ENCODE data around the gene PLAAT2.
"Not testable (repeated sequence)": the region's sequence is repeated elsewhere in the genome, so short reads cannot be mapped to it uniquely, and the experiment has no call there.

Gene PLAAT2

GRCh38 chr11:63578882-63579281 lies 15.7 kb upstream of the PLAAT2 start:
- DNase-seq (ENCODE audit: low read depth, low spot score) = not testable (repeated sequence)

DNA sequence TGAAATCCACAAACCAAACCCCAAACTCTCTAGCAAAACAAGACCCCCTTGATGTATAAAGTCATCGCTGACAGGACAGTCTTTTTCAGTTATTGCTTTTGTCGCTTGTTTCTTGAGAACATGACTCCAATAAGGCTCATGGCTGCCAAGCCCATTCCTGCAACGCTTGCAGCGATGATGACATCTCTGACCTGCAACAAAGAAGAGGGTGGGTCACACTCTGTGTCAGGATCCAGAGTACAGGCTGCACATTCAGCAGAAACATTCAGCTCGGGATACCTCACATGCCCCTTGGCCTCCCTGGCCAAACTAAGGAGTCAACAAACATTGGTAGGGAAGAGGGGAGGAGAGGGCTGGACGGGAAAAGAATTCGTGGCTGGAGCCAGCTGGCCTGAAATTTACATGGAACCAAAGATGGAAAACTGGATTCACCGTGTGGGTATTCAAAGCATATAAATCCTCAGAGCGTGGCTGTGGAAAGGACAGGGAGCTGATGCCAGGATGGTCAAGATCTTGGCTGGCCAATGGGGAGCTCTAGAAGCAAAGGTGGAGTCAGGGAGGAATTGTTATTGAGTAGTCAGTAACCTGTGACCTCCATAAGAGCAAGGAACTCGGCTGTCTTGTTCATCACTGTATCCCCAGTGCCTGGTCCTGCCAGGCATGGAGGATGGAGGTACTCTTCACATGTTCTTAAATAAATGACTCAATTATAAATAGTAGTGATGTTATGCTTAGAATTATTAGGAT lies 11.8 kb upstream of the PLAAT2 start:
- DNase-seq (ENCODE audit: low read depth, low spot score) = no peak

GRCh38 chr11:63573881-63574855 lies 11.0 kb upstream of the PLAAT2 start:
- no peak for DNase-seq (ENCODE audit: low read depth, low spot score)

DNA sequence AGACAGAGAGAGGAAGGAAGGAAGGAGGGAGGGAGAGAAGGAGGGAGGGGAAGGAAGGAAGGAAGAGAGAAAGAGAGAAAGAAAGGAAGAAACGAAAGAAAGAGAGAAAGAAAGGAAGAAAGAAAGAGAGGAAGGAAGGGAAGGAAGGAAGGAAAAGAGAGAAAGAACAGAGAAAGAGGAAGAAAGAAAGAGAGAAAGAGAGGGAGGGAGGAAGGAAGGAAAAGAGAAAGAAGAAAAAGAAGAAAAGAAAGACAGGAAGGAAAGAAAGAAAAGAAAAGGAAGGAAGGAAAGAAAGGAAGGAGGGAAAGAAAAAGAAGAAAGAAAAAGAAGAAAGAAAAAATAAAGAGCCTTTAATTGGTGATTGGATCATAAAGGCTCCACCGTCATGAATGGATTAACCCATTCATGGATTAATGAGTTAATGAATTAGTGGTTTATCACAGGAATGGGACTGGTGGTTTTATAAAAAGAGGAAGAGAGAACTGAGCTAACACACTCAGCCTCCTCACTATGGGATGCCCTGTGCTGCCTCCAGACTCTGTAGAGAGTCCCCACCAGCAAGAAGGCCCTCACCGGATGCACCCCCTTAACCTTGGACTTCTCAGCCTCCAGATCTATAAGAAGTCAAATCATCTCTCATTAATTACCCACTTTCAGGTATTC lies 9.0 kb upstream of the PLAAT2 start:
- no peak for DNase-seq (ENCODE audit: low read depth, low spot score)

DNA sequence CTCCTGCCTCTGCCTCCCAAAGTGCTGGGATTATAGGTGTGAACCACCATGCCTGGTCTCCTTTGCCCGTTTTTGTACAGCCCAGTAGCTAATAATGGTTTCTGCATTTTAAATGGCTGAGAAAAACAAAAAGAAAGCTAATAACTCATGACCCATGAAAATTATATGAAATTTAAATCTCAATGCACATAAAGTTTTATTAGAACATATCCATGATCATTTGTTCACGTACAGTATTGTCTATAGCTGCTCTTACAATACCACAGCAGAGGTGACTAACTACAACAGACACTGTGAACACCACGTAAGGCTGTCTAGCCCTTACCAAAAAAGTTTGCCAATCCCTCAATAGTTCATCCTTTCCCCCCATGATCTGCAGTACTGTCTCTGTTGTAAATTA lies 6.4 kb upstream of the PLAAT2 start:
- DNase-seq (ENCODE audit: low read depth, low spot score) = no peak

DNA sequence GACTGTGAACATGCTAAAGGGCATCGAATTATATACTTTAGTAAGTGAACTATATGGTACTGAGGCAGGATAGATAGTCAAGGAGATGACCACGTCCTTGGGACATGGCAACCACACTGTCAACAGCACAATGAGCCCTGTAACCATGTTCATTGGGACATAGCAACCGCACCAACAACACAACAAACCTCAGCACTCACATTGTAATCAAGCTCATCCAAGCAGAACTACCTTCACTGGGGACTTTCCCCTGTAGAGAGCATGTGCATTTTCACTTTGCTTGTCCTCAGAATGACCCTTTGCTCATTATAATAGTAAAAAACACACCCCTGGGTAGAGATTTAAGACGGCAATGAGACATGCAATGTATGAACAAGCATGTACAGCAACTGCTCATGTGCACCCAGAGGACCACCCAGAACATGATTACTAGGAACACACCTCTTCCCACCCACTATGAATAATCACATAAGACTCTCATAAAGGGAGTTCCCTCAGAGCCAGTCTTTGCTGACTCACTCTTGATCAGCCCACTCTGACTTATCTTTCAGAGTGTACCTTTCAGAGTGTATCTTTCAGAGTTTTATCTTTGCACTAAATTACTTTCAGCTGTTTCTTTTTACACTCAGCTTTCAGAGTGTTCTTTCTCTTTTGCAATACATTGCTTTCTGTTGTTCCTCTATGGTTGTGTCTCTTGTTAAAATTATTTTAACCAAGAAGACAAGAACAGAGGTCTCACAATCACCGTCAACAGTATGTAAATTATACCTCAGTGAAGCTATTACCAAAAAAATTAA lies 4.1 kb upstream of the PLAAT2 start:
- peak; percentile 55 for DNase-seq (ENCODE audit: low read depth, low spot score)

GRCh38 chr11:63564784-63565350 lies 1.7 kb upstream of the PLAAT2 start:
- no peak for DNase-seq (ENCODE audit: low read depth, low spot score)

- DNase-seq (ENCODE audit: low read depth, low spot score) = no peak
These were observed 1.0 kb upstream of the PLAAT2 start for GRCh38 chr11:63564056-63564774.

- no peak for DNase-seq (ENCODE audit: low read depth, low spot score)
These were observed 2.5 kb downstream of the PLAAT2 start for GRCh38 chr11:63560506-63561180.

DNA sequence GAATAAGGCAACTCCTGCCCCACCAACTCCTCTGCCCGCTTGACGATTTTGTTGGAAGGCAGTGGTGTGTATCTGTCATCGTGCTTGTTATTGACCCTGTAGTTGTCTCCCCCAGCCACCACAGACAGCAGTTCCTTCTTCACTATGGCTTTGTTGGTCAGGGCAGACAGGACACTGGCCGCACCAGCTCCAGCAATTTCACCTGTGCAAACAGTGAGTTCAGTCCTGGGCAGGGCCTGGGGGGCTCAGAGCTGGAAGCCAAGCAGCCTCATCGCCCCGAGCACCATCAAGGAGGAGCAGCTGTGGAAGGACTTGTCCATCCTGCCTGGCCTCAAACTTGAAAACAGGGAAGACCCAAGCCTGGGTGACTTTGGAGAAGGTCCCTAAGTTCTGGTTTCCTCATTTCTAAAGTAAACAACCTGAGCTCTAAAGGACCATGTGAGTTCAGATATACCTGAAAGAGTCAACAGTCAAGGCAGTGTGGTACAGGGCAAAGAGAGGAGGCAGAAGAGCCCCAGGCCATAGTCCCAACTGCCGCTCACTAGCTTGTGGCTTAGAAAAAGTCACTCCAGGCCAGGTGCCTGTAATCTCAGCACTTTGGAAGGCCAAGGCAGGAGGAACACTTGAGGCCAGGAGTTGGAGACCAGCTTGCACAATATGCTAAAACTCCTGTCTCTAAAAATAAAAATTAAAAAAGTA lies 4.6 kb downstream of the PLAAT2 start:
- no peak for DNase-seq (ENCODE audit: low read depth, low spot score)

DNA sequence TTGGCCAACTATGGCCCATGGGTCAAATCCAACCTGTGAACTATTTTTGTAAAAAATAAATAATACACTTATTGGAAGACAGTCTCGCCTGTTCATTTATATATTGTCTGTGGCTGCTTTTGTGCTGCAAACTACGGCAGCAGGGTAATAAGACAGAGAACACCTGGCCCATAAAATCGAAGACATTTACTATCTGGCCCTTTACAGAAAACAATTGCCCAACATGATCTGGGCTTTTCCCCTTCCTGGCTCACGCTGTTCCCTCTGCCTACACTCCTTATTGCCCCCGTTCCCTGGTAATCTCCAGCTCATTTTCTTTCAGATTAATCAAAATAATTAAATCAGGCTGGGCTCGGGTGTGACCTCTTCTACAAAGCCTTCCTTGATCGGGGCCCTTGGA lies 5.6 kb downstream of the PLAAT2 start:
- no peak for DNase-seq (ENCODE audit: low read depth, low spot score)

DNA sequence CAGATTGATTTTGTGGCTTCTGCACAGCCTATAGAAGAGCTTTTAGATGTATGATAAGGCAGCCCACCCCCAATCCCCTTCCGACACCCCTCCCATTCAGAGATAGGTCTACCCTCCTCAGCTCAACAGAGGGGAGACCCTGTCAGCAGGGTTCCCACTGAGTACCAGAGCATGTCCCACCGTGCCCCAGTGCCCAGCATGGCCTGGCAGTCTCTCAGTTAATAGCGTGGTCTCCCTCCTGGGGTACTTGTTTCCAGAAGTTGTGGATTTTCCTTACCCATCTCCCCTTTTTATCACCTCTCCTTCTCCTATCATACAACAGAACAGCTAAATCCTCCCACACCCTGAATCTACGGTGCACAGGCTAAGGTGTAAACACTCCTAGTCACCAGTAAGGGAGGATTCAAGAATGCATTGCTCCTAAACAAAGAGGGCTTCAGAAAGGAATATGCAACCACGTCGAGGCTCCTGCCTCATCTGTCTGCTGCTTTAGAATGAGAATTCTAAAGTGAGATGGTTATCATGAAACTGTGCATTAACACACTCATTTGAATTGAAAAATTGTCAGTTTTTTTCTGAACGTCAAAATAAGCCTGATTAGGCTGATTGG lies 6.7 kb downstream of the PLAAT2 start:
- no peak for DNase-seq (ENCODE audit: low read depth, low spot score)

DNA sequence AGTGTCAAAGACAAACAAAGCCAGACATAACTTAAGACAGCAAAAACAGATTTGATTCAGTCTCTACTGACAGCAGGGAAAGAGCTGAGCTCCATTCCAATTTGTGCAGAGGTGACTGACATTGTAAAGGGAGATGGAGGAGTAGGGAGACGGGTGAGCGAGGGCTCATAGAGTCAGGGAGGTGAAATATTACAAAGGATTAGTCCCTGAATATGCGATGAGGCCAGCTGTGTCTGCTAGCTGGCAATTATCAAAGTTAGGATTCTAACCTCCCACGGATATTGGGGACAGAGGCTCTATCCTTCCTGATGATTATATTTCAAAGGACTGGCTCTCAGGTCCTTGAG lies 8.3 kb downstream of the PLAAT2 start:
- DNase-seq (ENCODE audit: low read depth, low spot score) = no peak

DNA sequence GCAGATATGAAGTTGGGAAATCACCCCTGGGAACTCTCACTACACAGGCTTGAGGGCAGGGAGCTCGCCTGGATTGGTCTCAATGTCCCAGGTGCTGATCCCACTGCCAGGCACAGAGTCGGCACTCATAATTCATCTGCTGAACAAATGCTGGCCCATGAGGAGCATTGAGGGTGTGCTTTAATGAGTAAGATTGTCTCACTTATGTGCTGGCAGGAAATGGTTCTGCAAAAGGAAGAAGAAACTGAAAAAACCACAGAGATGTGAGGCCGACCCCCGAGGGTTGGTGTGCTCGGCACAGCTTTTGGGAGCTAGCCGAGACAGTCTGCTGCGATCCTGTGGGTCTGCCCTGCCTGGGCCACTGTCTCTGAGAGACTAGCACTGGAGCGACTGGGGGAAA lies 9.4 kb downstream of the PLAAT2 start:
- no peak for DNase-seq (ENCODE audit: low read depth, low spot score)

GRCh38 chr11:63552921-63553320 lies 10.3 kb downstream of the PLAAT2 start:
- DNase-seq (ENCODE audit: low read depth, low spot score) = no peak

- DNase-seq (ENCODE audit: low read depth, low spot score) = no peak
These were observed 11.3 kb downstream of the PLAAT2 start for GRCh38 chr11:63551889-63552266.

GRCh38 chr11:63551091-63551888 lies 11.9 kb downstream of the PLAAT2 start:
- DNase-seq (ENCODE audit: low read depth, low spot score) = no peak

DNA sequence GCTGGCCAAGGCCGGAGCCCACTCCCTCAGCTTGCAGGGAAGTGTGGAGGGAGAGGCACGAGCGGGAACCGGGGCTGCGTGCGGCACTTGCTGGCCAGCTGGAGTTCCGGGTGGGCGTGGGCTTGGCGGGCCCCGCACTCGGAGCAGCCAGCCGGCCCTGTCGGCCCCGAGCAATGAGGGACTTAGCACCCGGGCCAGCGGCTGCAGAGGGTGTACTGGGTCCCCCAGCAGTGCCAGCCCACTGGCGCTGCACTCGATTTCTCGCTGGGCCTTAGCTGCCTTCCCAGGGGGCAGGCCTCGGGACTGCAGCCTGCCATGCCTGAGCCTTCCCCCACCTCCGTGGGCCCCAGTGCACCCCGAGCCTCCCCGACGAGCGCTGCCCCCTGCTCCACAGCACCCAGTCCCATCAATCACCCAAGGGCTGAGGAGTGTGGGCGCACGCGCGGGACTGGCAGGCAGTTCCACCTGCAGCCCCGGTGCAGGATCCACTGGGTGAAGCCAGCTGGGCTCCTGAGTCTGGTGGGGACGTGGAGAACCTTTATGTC lies 13.0 kb downstream of the PLAAT2 start:
- not testable (repeated sequence) for DNase-seq (ENCODE audit: low read depth, low spot score)
